Skeletal muscle cell (primary cell): ENCODE results near the gene DGKB.
"Not testable (repeated sequence)": the region's sequence is repeated elsewhere in the genome, so short reads cannot be mapped to it uniquely, and the experiment has no call there.

Source experiments
- DNase-seq: peaks from one replicate; pipeline ENCODE4 v3.0.0-alpha.2; 2010; ENCODE audit warnings: low read depth
- H3K4me3 ChIP-seq: 2 replicates; pipeline ENCODE4 v1.5.1; 2011; ENCODE audit warnings: low read depth, mild to moderate bottlenecking, control low read depth, low read length, moderate library complexity

Gene DGKB

GRCh38 chr7:14521183-14521582, 381.4 kb downstream of the DGKB start:
- H3K4me3 ChIP-seq: no peak overlapping the region
- DNase-seq: no peak

DNA sequence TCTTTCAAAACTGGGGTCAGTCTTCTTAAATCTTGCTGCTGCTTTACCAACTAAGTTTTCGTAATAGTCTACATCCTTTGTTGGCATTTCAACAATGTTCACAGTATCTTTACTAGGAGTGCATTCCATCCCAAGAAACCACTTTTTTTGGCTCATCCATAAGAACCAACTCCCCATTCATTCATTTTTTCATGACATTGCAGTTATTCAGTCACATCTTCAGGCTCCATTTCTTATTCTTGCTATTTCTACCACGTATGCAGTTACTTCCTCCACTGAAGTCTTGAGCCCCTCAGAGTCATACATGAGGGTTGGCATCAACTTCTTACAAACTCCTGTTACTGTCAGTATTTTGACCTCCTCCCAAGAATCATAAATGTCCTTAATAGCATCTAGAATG, 392.3 kb downstream of the DGKB start:
- no peak for DNase-seq

GRCh38 chr7:14507617-14508016, 394.9 kb downstream of the DGKB start:
- peak; percentile 58 for DNase-seq
- H3K4me3 ChIP-seq: no peak overlapping the region

More for the DNA sequence above, 392.3 kb downstream of the DGKB start:
- no peak overlapping the region for H3K4me3 ChIP-seq

DNA sequence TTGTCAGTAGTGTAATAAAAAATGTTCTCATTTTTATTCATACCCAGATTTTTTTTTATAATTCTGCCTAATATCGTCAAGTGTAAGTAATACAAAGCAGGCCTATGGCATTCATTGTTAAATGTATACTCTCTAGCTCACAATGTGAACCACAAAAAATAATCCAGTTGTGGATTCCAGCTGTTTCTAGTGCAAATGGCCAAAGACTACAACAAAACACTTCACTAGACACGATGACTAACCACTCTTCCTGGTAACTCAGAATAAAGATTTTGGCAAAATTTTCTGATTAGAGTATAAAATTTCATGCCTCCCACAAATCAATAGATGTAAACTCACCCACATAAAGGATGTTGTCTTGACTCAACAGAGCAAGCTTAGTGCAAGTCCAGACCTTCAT, 396.6 kb downstream of the DGKB start:
- no peak overlapping the region for H3K4me3 ChIP-seq
- DNase-seq: no peak

GRCh38 chr7:14504134-14504533, 398.4 kb downstream of the DGKB start:
- H3K4me3 ChIP-seq: no peak overlapping the region
- DNase-seq: no peak

- H3K4me3 ChIP-seq: no peak overlapping the region
- DNase-seq: no peak
Observed at GRCh38 chr7:14503623-14504022, 398.9 kb downstream of the DGKB start.

DNA sequence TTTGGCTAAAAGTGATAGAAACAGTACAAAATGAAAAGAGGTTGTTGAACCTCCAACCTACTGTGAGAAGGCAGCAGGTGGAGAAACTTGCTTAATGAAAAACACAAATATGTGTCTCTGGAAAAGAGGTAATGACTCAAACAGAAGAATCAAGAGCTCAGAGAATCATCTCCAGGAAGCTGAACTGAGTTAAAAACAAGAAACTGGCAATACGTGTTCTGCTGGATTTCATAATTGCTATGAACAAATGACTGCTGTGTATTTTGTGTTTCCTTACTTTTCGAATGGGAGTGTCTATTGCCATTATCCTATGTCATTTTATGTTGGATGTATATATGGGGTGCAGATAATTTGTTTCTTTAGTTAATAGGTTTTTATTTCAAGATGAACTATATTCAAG, 401.1 kb downstream of the DGKB start:
- DNase-seq: no peak
- H3K4me3 ChIP-seq: no peak overlapping the region

GRCh38 chr7:14497390-14497789, 405.2 kb downstream of the DGKB start:
- DNase-seq: no peak
- H3K4me3 ChIP-seq: no peak overlapping the region

- no peak overlapping the region for H3K4me3 ChIP-seq
- no peak for DNase-seq
Observed at GRCh38 chr7:14495633-14496032, 406.9 kb downstream of the DGKB start.

GRCh38 chr7:14487701-14488395, 414.7 kb downstream of the DGKB start:
- no peak for DNase-seq
- H3K4me3 ChIP-seq: no peak overlapping the region

DNA sequence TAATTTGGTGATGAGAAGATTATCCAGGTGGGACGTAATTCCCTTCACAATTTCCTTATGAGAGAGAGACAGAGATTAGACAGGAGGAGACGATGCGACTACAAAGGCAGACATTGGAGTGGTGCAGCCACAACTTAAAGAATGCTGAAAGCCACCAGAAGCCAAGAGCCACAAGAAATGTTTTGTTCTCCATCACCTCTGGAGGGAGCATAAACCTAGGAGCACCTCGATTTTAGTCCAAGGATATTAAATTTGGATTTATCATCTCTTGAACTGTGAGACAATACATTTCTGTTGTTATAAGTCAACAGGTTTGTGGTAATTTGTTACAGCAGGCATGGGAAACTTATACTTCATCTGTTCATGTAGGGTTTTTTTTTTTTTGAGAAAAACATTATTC, 418.9 kb downstream of the DGKB start:
- no peak overlapping the region for H3K4me3 ChIP-seq
- no peak for DNase-seq

GRCh38 chr7:14480281-14480680, 422.3 kb downstream of the DGKB start:
- DNase-seq: no peak
- H3K4me3 ChIP-seq: no peak overlapping the region

DNA sequence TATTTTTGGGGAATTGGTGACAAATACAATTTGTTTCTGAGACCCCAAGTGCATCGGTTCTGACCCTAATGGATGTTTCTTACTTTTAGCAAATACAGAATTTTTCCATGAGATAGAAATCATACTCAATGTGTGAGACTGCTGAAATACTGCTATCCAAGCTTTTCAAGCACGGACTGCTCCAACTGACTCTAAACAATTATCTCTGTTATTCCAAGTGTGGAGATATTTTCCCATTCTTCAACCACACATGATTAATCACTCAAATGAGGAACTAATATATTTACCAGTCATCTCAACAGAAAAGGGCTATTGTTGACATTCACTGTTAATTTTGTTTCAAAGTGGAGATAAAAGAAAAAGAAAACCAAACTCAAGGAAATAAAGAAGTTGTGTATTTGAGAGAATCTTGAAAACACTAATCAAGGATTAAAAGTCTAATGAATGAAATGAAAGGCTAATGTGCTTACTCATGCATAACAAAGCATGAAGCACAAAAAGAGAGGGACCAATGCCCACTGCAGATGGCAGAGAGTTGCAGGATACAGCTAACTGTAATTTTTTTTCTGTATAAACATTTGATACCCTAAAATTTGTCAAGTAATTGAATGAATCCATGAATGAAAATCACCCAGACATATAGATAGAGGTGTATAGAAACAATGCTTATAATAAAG, 423.6 kb downstream of the DGKB start:
- DNase-seq: no peak

DNA sequence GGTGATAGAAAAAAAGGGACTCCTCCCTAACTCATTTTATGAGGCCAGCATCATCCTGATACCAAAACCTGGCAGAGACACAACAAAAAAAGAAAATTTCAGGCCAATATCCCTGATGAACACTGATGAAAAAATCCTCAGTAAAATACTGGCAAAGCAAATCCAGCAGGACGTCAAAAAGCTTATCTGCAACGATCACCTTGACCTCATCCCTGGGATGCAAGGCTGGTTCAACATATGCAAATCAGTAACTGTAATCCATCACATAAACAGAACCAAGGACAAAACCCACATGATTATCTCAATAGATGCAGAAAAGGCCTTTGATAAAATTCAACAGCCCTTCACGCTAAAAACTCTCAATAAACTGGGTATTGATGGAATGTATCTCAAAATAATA, 440.8 kb downstream of the DGKB start:
- not testable (repeated sequence) for H3K4me3 ChIP-seq, DNase-seq

More for the DNA sequence above, 423.6 kb downstream of the DGKB start:
- no peak overlapping the region for H3K4me3 ChIP-seq

DNA sequence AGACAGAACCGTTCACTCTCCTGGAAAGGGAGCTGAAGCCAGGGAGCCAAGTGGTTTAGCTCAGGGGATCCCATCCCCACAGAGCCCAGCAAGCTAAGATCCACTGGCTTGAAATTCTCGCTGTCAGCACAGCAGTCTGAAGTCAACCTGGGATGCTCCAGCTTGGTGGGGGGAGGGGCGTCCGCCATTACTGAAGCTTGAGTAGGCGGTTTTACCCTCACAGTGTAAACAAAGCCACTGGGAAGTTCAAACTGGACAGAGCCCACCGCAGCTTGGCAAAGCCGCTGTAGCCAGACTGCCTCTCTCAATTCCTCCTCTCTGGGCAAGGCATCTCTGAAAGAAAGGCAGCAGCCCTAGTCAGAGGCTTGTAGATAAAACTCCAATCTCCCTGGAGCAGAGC, 443.7 kb downstream of the DGKB start:
- not testable (repeated sequence) for H3K4me3 ChIP-seq, DNase-seq

DNA sequence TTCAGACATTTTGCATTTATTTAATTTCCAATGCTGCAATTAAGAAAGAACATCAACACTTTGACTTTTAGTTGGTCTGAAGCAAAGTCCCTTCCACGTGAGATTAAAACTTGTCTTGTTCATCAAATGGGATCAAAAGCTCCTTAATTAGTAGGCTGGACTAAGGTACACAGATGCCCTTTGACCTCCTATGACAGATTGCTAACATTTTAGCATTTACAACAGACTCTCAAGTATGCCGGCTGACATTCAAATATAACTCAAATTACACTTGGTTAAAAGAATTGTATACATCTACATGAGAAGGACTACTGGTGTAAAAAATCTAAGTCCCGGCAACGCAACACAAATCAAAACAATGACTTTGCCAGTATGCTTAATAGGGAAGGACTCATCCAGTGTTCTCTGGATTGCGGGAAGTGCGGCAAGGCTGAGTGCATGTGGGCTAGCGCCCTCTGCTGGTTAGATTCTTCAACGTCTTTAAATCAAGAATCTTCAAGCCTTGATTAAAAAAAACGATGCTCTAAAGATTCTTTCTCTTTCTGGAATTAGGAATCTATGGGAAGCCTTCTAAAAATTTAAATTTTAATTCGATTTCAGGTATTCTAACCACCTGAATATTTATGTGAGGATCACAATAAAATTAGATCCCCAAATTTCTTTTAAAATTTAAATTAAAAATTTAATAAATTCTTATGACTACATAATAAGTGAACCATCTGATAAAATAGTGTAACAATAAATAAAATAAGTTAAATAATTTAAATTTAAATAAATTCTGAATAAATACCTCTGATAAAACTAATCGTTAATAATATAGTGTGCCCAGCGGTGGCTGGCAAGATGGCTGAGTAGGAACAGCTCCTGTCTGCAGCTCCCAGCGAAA, 444.7 kb downstream of the DGKB start:
- no peak overlapping the region for H3K4me3 ChIP-seq
- DNase-seq: peak; percentile 43

- DNase-seq: no peak
- no peak overlapping the region for H3K4me3 ChIP-seq
Observed at GRCh38 chr7:14449291-14449690, 453.3 kb downstream of the DGKB start.

GRCh38 chr7:14446829-14447228, 455.7 kb downstream of the DGKB start:
- no peak overlapping the region for H3K4me3 ChIP-seq
- no peak for DNase-seq

DNA sequence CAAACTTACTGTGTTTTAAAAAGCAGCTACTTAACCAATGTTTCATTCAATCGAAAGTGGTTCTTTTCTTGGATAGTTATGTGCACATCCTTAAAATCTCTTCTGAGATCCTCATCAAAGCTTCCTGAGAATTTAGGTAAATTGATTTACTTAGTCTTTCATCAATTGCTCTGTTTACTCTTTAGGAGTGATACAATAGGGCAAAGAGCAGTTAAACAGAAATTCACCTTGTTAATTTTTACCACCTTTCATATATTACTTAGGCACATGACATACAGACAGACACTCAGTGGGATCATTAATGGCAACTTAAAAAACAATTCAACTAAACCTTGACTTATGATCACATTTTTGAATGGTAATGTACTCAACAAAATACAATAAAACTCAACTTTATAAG, 456.3 kb downstream of the DGKB start:
- DNase-seq: no peak
- H3K4me3 ChIP-seq: no peak overlapping the region

GRCh38 chr7:14438366-14438765, 464.2 kb downstream of the DGKB start:
- H3K4me3 ChIP-seq: no peak overlapping the region
- no peak for DNase-seq
